Measurements from ENCODE around the gene SOX6. TPM values are rescaled to one million over a fixed set of nuclear protein-coding genes. Genes with fewer than 3 reads are reported as not detected.

The SOX6 gene
- total RNA-seq, 2 experiments from 2014 or later: 0.20 TPM; not detected in 1

DNA sequence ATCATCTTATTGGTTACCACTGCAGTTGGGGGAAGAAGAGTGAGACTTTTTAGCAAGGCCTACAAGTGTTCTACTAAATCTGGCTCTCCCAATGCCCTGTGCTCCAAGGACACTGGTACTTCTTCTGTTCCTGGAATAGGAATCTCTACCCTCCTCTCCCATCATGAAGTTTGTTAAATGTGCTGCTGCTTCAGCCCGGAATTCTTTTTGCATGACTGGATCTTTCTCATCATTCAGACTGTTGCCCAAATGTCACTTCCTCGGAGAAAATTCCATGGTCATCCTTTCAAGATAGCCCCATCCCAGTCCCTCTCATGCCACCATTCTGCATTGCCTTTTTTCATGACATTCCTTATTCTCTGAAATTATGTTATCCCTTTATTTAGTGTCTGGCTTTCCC, 400.8 kb downstream of the SOX6 start:
- ChIA-PET CTCF (no interaction called here), POLR2A (no interaction called here)
- DNase-seq (no peak), ATAC-seq (ENCODE audit: poor library complexity) (no peak)
- no peak overlapping the region for H3K4me3 ChIP-seq (ENCODE audit: low read length)
- no peaks in the 10 kb centered on the region for H3K9me3 ChIP-seq (ENCODE audit: control insufficient read depth in 1 of 2, insufficient read depth in 1 of 2, low read length in 2 of 2)
- intact Hi-C loops (cut with DNase I, micrococcal nuclease): no loop called here
- Mint-ChIP-seq H3K36me3 (ENCODE audit: low read depth) (no peaks in the 10 kb centered on the region), H3K4me1 (ENCODE audit: low read depth) (no peaks in the 10 kb centered on the region), H3K27ac (no peak overlapping the region), H3K4me3 (no peak overlapping the region), H3K9me3 (no peaks in the 10 kb centered on the region), H3K27me3 (no peaks in the 10 kb centered on the region)
- H3K4me1 ChIP-seq (ENCODE audit: insufficient read depth, low read length): no peaks in the 10 kb centered on the region
- no peak for TF ChIP-seq CTCF (IDR thresholded peaks at IDR 0.05)
- no peaks in the 10 kb centered on the region for H3K27me3 ChIP-seq (ENCODE audit: control insufficient read depth in 1 of 2, insufficient read depth in 2 of 2, low read length in 2 of 2)
- no peak overlapping the region for H3K27ac ChIP-seq (ENCODE audit: low read depth in 1 of 2, low read length in 2 of 2)
- H3K36me3 ChIP-seq (ENCODE audit: insufficient read depth, low read length): no peaks in the 10 kb centered on the region

- Histone ChIP-seq H3K27ac (ENCODE audit: low read depth in 1 of 2, low read length in 2 of 2) (no peak overlapping the region), H3K4me1 (ENCODE audit: insufficient read depth, low read length) (no peaks in the 10 kb centered on the region), H3K36me3 (ENCODE audit: insufficient read depth, low read length) (no peaks in the 10 kb centered on the region), H3K9me3 (ENCODE audit: control insufficient read depth in 1 of 2, insufficient read depth in 1 of 2, low read length in 2 of 2) (peaks cover 3 to 7% of the 10 kb centered on the region in 2 experiments), H3K4me3 (ENCODE audit: low read length) (no peak overlapping the region), H3K27me3 (ENCODE audit: control insufficient read depth in 1 of 2, insufficient read depth in 2 of 2, low read length in 2 of 2) (no peaks in the 10 kb centered on the region)
- ATAC-seq (ENCODE audit: poor library complexity) (no peak), DNase-seq (no peak)
- Mint-ChIP-seq H3K4me1 (ENCODE audit: low read depth) (no peaks in the 10 kb centered on the region), H3K9me3 (peaks cover 7% of the 10 kb centered on the region), H3K27ac (no peak overlapping the region), H3K4me3 (no peak overlapping the region), H3K27me3 (no peaks in the 10 kb centered on the region), H3K36me3 (ENCODE audit: low read depth) (no peaks in the 10 kb centered on the region)
- ChIA-PET CTCF (no interaction called here), POLR2A (no interaction called here)
- intact Hi-C loops (cut with DNase I, micrococcal nuclease): loop anchor here in 1 of 2 experiments (10.0 kb wide), 1 partner anchor 667 kb away; no protein-coding TSS in a partner anchor
- TF ChIP-seq CTCF (IDR thresholded peaks at IDR 0.05): no peak
Measured at GRCh38 chr11:15947681-15948648, 408.4 kb downstream of the SOX6 start.

DNA sequence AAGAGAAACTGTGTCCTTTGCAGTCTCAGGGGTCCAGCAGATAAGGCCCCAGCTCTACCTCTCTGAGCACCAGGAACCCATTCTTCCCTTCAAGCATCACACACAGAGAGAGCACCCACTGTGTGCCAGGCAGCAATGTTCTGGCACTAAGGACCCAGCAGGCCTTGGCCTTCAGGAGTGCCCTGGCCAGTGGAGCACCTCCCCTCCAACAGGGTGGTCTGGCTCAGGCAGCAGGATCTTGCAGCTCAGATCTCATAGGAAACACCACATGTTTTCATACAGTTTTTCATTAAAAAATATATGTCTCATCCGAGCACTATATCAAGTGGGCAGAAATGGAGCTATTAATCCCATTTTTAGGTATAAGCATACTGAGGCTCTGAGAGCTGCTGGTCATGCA, 410.6 kb downstream of the SOX6 start:
- H3K27ac ChIP-seq (ENCODE audit: low read depth in 1 of 2, low read length in 2 of 2): no peak overlapping the region
- ATAC-seq (ENCODE audit: poor library complexity) (no peak), DNase-seq (no peak)
- H3K4me3 Mint-ChIP-seq: no peak overlapping the region
- TF ChIP-seq CTCF (IDR thresholded peaks at IDR 0.05): no peak
- intact Hi-C loops (cut with DNase I, micrococcal nuclease): loop anchor here in 1 of 2 experiments (10.0 kb wide), 1 partner anchor 669 kb away; no protein-coding TSS in a partner anchor
- H3K4me1 ChIP-seq (ENCODE audit: insufficient read depth, low read length): no peaks in the 10 kb centered on the region
- POLR2A ChIA-PET: no interaction called here
- CTCF ChIA-PET: no interaction called here
- H3K27me3 Mint-ChIP-seq: no peaks in the 10 kb centered on the region
- H3K27me3 ChIP-seq (ENCODE audit: control insufficient read depth in 1 of 2, insufficient read depth in 2 of 2, low read length in 2 of 2): no peaks in the 10 kb centered on the region
- H3K36me3 Mint-ChIP-seq (ENCODE audit: low read depth): no peaks in the 10 kb centered on the region
- no peak overlapping the region for H3K4me3 ChIP-seq (ENCODE audit: low read length)
- H3K9me3 Mint-ChIP-seq: peaks cover 7% of the 10 kb centered on the region
- H3K27ac Mint-ChIP-seq: no peak overlapping the region
- H3K36me3 ChIP-seq (ENCODE audit: insufficient read depth, low read length): no peaks in the 10 kb centered on the region
- no peaks in the 10 kb centered on the region for H3K4me1 Mint-ChIP-seq (ENCODE audit: low read depth)
- peaks cover 3 to 21% of the 10 kb centered on the region in 2 experiments for H3K9me3 ChIP-seq (ENCODE audit: control insufficient read depth in 1 of 2, insufficient read depth in 1 of 2, low read length in 2 of 2)
